Body of pancreas (tissue), 4 donors: ENCODE data around the gene KCNE3.

ENCODE experiments used
- CTCF ChIP-seq, 7 experiments: fragments of 450-650 bp in 4 of 7; fragments of 200-600 bp in 3 of 7; sonication (generic) in 3 of 7; IDR thresholded peaks; one replicate each; pipeline ENCODE4 v1.5.1; 2016 to 2019; ENCODE audit warnings: antibody characterized with exemption in 7 of 7
- POLR2A ChIP-seq, 3 donors: fragments of 450-650 bp; IDR thresholded peaks; one replicate each; pipeline ENCODE4 v1.6.1; 2016; ENCODE audit warnings: antibody characterized with exemption in 3 of 3, mild to moderate bottlenecking in 2 of 3

- no peak for TF ChIP-seq CTCF (IDR thresholded peaks at IDR 0.05)
- no peak for TF ChIP-seq POLR2A (IDR thresholded peaks at IDR 0.05)
Observed at GRCh38 chr11:74460065-74460464, 7.3 kb downstream of the KCNE3 start.
